Raji (cell line): ENCODE data around the gene CDK14.

ENCODE experiments used
- POLR2A ChIP-seq: IDR thresholded peaks from 2 replicates; pipeline ENCODE4 v1.6.1; 2011; ENCODE audit warnings: low read depth, low read length, control low read depth; ENCODE audit not compliant: insufficient read depth

CDK14 gene

GRCh38 chr7:90999989-91000979 is 404.2 kb downstream of the CDK14 start:
- no peak for TF ChIP-seq POLR2A

- no peak for TF ChIP-seq POLR2A
Measured at GRCh38 chr7:91005024-91005423, 408.9 kb downstream of the CDK14 start.

- no peak for TF ChIP-seq POLR2A
Measured at GRCh38 chr7:91005841-91006240, 409.7 kb downstream of the CDK14 start.

GRCh38 chr7:91007371-91007770 is 411.2 kb downstream of the CDK14 start:
- TF ChIP-seq POLR2A, result no peak

- TF ChIP-seq POLR2A, result no peak
Measured at GRCh38 chr7:91013078-91013477, 417.0 kb downstream of the CDK14 start.

GRCh38 chr7:91019686-91020385 is 423.7 kb downstream of the CDK14 start:
- no peak for TF ChIP-seq POLR2A

GRCh38 chr7:91020636-91021385 is 424.7 kb downstream of the CDK14 start:
- TF ChIP-seq POLR2A, result no peak

GRCh38 chr7:91021956-91022355 is 425.8 kb downstream of the CDK14 start:
- no peak for TF ChIP-seq POLR2A

GRCh38 chr7:91025906-91026390 is 429.8 kb downstream of the CDK14 start:
- no peak for TF ChIP-seq POLR2A

- TF ChIP-seq POLR2A, result no peak
Measured at GRCh38 chr7:91029688-91030087, 433.6 kb downstream of the CDK14 start.

- TF ChIP-seq POLR2A, result no peak
Measured at GRCh38 chr7:91030680-91031380, 434.7 kb downstream of the CDK14 start.

- TF ChIP-seq POLR2A, result no peak
Measured at GRCh38 chr7:91031757-91032156, 435.6 kb downstream of the CDK14 start.

GRCh38 chr7:91033574-91033973 is 437.5 kb downstream of the CDK14 start:
- TF ChIP-seq POLR2A, result no peak

- TF ChIP-seq POLR2A, result no peak
Measured at GRCh38 chr7:91034459-91035368, 438.6 kb downstream of the CDK14 start.

GRCh38 chr7:91039033-91039432 is 442.9 kb downstream of the CDK14 start:
- TF ChIP-seq POLR2A, result no peak
